Fibroblast of villous mesenchyme (primary cell): Measurements from ENCODE around the gene NFATC4. TPM values are rescaled to one million over a fixed set of nuclear protein-coding genes. Genes with fewer than 3 reads are reported as not detected.
A peak's percentile ranks its signal among the peaks of the same experiment; 100 is the strongest.

ENCODE experiments used
- DNase-seq: peaks from one replicate; pipeline ENCODE4 v3.0.0-alpha.2; 2010; ENCODE audit warnings: low read depth
- H3K4me3 ChIP-seq: 2 replicates; pipeline ENCODE4 v1.5.1; 2011; ENCODE audit warnings: low read depth, mild to moderate bottlenecking, low read length
- total RNA-seq: library from RNA; depleted of rRNA; stranded (reverse); fragments of >200 nt; gene quantifications from 2 replicates; pipeline ENCODE4 v1.2.3, GENCODE V29; 2012
- TF ChIP-seq, protein P1 (sequence below): IDR thresholded peaks from 2 replicates; pipeline ENCODE4 v1.5.1; 2012; ENCODE audit warnings: low read depth, mild to moderate bottlenecking, low read length; ENCODE audit not compliant: insufficient read depth

Gene NFATC4
- total RNA-seq, 1 donor: 68.2 TPM

DNA sequence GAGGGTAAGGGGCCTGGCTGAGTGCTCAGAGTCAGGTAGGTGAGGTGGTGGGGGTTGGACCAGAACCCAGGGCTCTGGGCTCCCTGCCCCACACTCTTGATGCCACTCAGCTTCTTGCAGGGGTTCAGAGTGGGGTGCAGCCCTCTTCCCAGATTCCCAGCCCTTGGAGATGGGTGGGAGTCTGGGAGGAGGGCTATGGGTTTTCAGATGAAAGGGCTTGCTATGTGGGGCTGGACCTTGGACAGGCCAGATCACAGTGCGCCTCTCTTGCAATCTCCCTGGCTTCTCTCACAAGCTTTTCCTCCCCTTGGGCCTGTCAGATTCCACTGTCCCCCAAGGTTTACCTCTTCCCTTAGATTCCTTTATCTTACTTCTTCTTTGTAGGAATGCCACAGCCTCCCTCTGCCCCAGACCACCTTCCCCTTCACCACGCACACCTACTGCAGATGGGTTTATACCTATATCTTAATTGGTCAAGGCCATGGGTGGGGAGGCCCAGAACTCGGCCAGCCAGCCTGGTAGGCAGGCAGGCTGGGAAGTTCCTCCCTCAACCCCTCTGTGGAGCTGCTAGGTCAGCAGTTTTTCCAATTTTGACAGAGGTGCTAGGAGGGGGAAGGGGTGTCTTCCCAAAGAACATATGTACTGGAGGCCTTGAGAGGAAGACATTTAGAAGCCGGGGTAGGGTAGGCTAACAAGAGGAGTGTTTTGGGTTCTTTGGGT, 32.2 kb downstream of the NFATC4 start:
- DNase-seq: no peak
- TF ChIP-seq, protein P1, sequence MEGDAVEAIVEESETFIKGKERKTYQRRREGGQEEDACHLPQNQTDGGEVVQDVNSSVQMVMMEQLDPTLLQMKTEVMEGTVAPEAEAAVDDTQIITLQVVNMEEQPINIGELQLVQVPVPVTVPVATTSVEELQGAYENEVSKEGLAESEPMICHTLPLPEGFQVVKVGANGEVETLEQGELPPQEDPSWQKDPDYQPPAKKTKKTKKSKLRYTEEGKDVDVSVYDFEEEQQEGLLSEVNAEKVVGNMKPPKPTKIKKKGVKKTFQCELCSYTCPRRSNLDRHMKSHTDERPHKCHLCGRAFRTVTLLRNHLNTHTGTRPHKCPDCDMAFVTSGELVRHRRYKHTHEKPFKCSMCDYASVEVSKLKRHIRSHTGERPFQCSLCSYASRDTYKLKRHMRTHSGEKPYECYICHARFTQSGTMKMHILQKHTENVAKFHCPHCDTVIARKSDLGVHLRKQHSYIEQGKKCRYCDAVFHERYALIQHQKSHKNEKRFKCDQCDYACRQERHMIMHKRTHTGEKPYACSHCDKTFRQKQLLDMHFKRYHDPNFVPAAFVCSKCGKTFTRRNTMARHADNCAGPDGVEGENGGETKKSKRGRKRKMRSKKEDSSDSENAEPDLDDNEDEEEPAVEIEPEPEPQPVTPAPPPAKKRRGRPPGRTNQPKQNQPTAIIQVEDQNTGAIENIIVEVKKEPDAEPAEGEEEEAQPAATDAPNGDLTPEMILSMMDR: no peak

DNA sequence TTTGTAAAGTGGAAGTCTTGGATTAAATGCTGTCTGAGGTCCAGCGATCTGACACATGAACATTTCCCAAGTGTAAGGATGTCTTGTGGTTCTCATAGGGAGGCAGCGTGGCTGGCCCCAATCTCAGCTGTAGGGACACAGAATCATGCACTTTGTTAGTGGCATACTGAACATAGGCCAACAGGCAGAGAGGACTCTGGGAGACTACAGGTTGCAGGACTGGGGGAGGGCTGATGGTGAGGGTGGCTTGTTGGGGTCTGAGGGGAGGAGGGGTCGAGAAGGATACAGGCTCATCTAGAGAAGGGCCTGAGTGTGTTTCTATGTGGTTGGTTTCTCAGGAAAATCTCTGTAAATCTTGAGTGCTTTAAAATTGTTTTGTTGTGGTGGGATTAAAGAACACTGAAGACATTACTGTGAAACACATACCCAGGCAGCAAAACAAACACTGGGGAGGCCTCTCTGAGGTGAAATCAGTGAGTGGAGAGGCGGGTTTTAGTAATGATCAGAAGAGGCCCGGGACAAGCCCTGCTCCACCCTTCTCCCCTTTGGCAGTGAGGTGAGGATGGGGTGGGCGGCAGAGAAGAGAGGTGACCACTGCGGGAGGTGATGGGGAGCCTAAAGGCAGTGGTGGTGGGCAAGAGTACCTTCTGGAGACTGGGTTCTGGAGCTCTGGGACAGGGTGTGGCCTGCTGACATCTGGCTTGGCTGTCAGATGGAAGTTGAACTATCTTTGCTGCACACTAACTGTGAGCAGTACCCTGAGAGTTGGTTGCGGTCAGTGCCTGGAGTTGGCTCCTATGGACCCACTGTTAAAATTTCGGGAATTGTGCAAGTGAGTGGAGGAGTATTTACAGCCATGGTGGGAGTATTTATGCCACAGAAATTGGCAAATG, 34.1 kb downstream of the NFATC4 start:
- H3K4me3 ChIP-seq: no peak overlapping the region
- DNase-seq: no peak
- TF ChIP-seq, protein P1: no peak

More for the DNA sequence above, 32.2 kb downstream of the NFATC4 start:
- H3K4me3 ChIP-seq: peak overlapping the region; percentile 68

DNA sequence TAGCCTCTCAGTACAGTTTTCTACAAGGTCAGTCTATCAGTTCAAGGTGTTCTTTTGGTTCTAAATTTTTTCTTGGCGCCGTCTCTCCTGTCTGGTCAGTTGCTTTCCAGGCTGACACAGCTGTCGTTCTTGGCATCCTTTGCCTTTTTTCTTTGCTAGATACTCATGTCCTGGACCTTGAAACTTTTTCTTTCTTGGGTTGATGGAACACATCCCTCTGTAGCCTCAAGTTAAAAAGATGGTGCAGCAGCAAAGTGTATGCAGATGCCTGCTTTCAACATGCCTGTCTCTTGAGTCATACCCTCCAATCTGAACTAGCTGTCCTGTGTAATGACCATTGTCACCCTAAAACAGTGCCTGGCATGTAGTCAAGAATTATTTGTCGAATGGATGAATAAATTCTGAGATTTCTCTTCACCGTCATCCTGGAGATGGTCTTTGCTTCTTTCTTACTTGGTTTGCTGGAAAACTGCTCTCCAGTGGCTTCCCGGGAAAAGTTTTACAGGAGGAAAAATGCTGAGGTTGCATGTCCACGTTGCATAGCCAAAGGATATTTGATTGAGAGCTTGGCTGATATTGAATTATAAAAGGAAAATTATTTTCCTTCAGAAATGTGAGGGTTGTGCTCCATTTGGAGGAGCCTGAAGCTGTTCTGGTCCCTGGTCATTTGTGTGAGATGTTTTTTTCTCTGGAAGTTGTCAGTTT, 35.5 kb downstream of the NFATC4 start:
- TF ChIP-seq, protein P1: no peak
- DNase-seq: no peak
- H3K4me3 ChIP-seq: no peak overlapping the region

DNA sequence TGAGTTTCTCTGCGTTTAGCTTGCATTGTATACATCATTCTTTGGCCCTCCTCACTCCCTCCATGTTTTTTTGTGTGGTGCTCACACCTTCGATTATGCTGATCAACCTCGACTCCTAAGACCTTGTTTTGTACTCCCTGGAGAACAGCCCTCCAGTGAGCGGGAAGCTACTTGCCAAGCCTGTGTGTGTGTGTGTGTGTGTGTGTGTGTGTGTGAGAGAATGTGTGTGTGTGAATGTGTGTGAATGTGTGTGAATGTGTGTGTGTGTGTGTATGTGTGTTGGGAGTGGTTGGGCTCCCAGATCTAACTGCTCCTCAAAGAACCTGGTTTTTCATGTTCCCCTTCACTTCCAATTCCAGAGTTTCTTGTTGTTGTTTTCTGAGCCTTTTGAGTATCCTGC, 36.8 kb downstream of the NFATC4 start:
- H3K4me3 ChIP-seq: no peak overlapping the region
- DNase-seq: no peak
- TF ChIP-seq, protein P1: no peak

DNA sequence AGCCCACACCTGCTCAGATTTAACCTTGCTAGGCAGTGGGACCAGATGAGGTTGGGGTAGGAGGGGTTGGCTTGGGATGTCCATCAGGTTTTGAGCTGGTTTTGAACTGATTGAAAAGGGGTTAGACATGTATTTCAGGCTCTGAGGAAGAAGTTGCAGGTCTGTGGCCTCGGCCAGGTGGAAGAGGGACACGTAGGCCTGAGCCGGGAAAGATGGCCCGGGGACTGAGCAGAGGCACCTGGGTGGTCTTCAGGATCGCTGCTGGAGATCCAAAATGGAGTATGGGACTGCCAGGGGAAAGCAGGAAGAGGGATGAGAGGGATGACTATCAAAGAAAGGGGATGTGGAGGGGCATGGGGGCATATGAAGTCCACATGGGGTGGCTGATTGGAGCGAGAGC, 38.4 kb downstream of the NFATC4 start:
- H3K4me3 ChIP-seq: no peak overlapping the region
- TF ChIP-seq, protein P1: no peak
- no peak for DNase-seq

DNA sequence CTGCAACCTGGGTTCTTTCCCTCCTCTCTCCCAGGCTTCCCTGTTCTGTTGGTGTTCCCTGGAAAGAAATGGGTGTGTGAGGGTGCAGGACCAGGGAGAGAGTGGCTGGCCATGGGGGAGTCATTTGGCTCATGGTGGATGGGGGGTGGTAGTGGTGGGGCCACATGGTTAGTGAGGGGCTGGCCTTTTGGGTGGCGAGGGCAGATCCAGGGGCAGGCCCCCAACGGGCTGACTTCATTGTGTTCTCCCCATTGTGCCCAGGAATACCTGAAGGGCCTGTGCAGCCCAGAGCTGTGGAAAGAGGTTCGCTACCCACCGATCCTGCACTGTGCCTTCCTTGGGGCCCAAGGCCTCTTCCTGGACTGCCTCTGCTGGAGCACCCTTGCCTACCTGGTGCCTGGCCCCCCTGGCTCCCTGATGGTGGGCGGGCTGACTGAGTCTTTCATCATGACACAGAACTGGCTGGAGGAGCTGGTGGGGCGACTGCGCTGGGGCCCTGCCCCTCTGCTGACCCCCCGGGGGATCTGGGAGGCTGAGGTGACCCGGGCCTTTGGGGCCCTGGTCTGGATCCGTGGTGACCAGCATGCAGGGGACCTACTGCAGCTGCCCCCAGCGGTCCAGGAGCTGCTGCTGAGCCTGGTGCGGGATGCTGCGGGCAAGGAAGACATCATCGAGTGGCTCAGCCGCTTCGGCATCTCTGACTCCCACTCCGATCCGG, 39.8 kb downstream of the NFATC4 start:
- TF ChIP-seq, protein P1: no peak
- no peak for DNase-seq
- no peak overlapping the region for H3K4me3 ChIP-seq
